ENCODE data around the gene MYH6.
"Not testable (repeated sequence)": the region's sequence is repeated elsewhere in the genome, so short reads cannot be mapped to it uniquely, and the experiment has no call there.

Gene MYH6

GRCh38 chr14:23407516-23408306, at the start of gene MYH6:
MYH6 (minus strand) TSS chr14:23408273; CDS start chr14:23407223, 1,050 bp downstream.
- no peak for DNase-seq

DNA sequence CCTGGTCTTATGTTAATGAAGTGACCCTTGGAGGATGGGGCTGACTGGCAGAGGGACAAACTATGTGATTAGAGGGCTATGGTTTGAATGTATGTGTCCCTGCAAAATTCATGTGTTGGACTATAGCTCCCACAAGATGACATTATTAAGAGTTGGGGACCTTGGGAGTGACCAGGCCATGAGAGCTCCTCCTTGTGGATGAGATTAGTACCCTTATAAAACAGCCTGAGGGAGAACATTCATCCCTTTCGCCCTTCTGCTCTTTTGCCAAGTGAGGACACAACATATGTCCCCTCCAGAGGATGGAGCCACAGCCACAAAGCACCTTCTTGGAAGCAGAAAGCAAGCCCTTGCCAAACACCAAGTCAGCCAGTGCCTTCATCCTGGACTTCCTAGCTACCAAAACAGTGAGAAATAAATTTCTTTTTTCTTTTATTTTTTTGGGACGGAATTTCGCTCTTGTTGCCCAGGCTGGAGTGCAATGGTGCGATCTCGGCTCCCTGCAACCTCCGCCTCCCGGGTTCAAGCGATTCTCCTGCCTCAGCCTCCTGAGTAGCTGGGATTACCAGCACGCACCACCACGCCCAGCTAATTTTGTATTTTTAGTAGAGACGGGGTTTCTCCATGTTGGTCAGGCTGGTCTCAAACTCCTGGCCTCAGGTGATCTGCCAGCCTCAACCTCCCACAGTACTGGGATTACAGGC, 49.0 kb upstream of the MYH6 start:
- DNase-seq, result not testable (repeated sequence)

DNA sequence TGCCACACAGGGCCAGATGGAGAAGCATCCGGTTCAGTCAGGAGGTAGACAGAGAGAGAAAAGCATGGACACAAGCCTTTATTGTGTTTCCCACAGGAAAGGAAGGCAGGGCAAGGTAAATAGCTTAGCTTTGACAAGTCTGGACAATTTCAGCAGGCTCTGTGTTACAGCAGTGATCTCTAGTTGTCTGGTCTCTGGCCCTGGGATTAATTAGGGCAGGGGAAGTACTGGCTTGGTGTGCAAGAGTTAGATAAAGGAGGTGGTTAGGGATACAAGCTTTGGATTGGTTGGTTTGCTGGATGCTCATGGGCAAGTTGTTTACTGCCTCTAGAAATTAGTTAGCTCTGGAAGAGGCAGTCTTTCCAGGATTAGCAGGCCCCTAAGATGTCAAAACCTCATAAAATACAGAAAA, 46.4 kb upstream of the MYH6 start:
- no peak for DNase-seq

DNA sequence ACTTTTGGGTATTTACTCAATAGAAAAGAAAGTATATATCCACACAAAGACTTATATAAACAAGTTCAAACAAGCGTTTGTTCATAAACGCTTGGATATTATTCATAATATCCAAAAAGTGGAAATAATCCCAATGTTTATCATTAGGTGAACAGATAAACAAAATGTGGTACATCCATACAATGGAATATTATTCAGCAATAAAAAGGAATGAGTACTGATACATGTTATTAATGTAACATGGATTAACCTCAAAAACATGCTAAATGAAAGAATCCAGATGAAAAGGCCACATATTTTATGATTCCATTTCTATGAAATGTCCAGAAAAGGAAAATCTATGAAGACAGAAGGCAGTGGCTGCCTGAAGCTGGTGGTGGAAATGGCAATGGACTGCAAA, 44.2 kb upstream of the MYH6 start:
- no peak for DNase-seq

DNA sequence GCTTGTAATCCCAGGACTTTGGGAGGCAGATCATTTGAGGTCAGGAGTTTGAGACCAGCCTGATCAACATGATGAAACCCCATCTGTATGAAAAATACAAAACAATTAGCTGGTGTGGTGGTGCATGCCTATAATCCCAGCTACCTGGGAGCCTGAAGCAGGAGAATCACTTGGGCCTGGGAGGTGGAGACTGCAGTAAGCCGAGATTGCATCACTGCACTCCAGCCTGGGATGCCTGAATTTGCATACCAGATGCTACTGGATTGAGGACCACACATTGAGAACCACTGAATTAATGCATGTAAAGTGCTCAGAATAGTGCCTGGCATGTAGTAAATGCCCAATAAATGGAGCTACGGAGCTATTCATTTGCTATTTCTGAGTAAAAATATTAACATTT, 42.3 kb upstream of the MYH6 start:
- DNase-seq, result no peak

DNA sequence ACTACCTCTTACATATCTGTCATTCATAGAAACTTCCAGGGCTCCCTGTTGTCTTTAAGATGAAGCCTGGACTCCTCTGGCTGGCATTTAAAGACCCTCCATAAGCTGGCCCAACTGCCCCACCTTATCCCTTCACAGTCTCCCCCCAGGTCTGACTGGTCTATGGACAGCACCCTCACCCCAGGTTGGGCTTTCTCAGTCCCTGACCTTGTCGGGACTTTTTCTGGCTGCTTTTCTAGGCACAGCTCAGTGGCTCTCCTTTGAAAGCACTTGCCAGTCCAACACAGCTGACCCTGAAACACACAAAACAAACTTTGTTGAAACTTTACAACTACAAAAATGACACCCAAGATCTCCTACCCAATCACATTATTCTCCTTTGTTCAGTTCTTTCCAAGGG, 41.2 kb upstream of the MYH6 start:
- no peak for DNase-seq

GRCh38 chr14:23447361-23448350, 39.6 kb upstream of the MYH6 start:
- DNase-seq, result no peak

DNA sequence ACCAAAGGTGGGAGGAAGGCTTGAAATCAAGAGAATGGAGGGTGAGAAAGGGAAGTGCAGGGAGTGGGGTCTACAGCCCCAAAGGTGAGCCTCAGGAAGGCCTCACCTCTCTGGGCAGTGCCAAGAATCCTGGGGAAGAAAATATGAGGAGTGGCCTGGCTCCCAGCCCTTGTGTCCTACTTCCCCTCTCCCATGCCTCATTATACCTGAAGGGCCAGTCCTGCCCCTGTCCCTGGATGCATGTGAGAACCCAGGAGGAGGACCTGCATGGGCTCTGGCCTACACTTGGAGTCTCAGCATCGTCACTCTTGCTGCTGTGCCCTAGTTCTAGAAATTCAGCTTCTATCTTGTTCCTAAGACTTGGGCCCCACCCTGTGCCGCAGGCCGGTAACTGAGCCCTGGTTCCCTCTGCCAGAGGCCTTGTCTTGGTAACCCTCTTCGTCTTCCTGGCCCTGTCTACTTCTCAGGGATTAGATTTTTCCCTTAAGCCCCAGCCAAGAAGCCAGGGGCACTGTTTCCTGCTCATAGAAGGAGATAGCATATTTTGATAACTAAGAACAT, 38.3 kb upstream of the MYH6 start:
- DNase-seq, result no peak

DNA sequence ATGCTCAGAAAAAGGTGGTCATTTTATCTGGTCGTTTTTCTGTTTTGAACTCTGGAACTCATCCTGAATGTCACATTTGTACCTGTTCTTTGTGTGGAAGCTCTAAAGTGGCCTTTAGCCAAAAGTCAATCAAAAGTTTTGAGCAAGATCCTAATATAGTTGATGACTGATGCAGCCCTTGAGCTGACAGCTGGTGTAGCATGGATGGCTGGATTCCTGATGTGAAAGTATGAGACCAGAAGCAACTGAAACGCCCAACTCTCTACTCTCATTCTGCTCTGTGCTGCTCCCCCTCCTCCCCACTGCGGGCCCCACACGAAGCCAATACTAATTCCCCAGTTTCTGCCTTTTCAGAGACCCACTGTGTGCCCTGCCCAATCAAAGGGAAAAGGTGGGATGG, 37.7 kb upstream of the MYH6 start:
- no peak for DNase-seq

- no peak for DNase-seq
Measured at GRCh38 chr14:23444314-23444713, 36.2 kb upstream of the MYH6 start.

- no peak for DNase-seq
Measured at GRCh38 chr14:23443881-23444280, 35.8 kb upstream of the MYH6 start.

DNA sequence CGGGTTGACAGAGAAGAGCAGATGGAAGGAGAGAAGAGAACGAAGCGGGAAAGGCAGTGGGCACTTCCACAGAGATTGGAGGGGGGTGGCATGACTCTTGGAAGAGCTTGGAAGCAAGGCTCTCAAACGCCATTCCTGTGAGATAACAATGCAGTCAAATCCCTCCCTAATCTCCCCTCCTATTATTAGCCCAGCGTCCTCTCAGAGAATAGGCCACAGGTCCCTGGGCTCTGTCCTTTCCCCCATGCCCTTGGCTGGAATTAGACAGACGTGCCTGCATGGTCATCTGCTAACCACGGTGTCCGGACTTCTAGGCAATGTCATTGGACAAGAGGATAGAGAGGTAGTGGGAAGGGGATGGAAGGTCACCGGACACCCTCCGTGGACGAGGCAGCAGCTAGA, 35.3 kb upstream of the MYH6 start:
- no peak for DNase-seq

- DNase-seq, result no peak
Measured at GRCh38 chr14:23442721-23443356, 34.8 kb upstream of the MYH6 start.

DNA sequence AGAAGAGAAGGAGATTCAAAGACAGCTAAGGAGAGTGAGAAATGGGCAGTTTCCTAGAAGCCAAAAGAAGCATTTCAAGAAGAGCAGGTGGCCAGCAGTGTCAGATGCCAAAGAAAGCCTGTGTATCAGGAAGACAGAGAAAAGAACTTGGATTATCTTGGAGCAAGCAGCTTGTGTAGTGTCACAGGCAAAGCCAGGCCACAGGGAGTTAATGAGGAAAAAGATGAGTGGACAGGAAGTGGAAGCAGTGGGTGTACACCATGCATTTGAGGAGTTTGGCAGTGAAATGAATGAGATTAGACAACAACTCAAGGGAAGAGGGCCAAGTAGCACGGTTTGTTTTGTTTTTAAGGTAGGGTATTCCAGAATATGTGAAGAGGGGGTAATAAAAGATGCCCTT, 33.0 kb upstream of the MYH6 start:
- no peak for DNase-seq

GRCh38 chr14:23439107-23439835, 31.2 kb upstream of the MYH6 start:
- no peak for DNase-seq

DNA sequence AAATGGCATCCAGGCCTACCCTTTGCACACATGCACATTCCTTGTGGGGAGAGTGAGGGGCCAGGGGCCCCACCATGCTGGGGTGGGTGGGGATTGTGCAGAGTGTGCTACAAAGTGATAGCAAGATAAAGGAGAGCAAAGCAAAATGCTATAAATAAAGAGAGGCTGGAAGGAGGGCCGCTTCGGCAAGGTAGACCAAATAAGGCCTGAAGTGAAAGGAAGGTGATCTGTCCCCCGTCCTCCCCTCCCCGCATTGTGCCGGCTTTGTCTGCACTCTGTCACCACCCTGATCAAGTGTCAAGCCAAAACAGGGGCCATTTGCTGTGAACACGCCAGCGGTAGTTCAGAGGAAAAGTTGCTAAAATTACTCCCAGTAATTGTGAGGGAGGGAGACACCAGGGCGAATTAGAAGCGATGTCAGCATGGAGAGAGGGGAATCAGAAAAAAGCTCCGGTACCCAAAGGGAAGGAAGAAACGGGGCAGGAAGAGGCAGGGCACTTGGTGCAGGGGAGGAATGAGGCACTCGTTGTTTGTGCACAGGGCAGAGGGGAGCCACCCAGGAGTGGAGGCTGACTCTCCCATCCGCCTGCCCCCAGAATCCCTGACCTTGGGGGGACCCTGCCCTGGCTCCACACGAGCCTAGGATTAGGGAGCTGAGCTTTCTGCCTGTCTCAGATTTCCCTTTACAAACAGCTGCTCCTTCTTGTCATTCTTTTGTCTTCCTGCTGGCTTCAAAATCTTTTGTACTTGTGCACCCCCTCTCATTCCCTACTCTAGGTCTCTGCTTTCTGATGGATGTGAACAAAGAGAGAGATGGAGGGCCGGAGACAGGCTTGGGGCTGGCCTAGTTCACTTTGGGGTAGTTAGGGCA, 30.3 kb upstream of the MYH6 start:
- no peak for DNase-seq

DNA sequence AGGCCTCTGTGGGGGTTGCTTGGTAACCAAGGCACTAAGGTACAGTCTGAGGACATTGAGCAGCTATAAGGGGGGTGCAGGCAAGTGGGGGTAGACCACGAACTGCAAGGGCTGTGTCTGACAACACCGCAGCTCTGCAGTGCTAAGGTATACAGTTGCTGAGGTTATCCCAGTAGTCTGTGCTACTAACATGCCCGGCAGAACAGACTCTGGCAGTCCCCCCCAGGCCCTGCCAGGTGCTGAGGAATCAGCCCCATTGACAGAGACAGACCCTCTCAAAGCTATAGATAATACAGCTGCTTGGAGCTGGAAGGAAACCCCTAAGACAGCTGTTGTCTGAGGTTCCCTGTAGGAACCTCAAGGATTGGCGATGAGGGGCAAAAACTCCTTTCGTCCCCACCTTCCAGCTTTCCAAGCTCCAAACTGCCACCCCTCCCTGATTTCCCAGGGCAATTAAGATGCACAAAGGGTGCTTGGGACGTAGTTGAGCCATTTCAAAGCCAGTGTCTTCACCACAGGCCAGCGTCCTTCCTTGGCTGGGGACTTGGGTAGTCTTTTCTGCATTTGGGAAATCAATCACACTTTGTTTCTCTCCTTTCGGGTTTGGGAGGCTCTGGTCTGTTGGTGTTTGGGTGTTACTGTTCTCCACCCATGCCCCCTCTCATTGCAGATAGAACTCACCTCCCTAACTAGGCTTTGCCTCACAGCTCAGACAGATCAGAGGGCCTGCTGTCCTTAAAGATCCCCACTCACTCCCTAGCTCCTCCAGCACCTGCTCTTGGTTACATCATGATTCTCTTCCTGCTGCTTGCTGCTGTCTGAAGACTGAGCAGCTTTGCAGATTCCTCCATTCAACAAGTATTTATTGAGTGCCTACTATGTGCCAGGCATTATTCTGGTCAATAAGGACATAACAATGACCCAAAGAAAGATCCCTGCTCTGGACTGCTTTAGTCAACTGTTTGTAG, 29.3 kb upstream of the MYH6 start:
- no peak for DNase-seq

DNA sequence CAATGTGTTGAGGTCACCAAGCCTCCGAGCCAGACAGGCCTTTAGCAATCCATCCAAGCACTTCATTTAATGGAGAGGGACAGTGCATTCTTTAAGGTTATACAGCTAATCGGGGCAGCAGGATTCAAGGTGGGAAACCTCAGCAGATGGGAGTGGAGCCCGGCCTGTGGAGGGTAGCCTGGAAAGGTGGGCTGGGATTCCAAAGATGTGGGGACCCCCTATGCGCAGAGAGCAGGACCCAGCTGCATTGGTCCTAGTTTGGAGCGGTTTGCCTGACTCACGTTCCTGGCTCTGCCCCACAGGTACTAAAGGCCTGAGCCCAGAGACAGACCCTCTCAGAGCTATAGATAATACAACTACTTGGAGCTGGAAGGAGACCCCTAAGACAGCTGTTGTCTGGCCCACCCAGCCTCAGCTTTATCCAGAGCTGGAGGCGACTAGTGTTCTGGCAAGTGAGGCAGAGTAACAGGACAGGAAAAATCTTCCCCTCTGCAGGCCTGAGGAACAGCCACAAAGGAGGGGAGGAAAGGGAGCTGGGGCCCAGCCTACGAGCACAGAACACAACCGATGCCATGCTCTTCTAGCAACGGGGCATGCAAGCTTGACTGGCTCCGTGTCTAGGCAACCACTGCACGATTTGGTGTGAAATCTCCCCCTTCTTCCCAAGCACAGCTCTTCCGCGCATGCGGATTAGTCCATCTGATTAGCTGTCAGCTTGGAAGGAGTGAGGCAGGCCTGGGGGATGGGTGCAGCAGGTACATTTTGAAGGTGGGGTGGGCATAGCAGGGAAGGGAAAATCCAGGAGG, 28.5 kb upstream of the MYH6 start:
- DNase-seq, result no peak
